Neural cell (in vitro differentiated cells): ENCODE measurements around the gene MRPL10. TPM values are rescaled to one million over a fixed set of nuclear protein-coding genes. Genes with fewer than 3 reads are reported as not detected.

Experiments used
- H2AFZ ChIP-seq: fragments of 200-600, 300-800 bp; sonication (generic), shearing (Covaris generic); 2 replicates; pipeline ENCODE4 v1.6.0; 2014; ENCODE audit warnings: low read depth, mild to moderate bottlenecking, antibody characterized with exemption, low read length, moderate library complexity
- H3F3A ChIP-seq: fragments of 200-600 bp; shearing (Covaris generic); 2 replicates; pipeline ENCODE4 v1.6.1; 2016; ENCODE audit warnings: mild to moderate bottlenecking, moderate library complexity, mixed read lengths, antibody characterized with exemption, low read length; ENCODE audit not compliant: insufficient read depth, poor library complexity, severe bottlenecking
- H3K27ac ChIP-seq: fragments of 200-600, 300-800 bp; sonication (generic), shearing (Covaris generic); 2 replicates; pipeline ENCODE4 v1.5.1; 2014; ENCODE audit warnings: mild to moderate bottlenecking, low read length, moderate library complexity
- H3K27me3 ChIP-seq: fragments of 300-800, 200-600 bp; sonication (generic), shearing (Covaris generic); 2 replicates; pipeline ENCODE4 v1.6.0; 2014; ENCODE audit warnings: mild to moderate bottlenecking, low read depth, low read length, moderate library complexity; ENCODE audit not compliant: insufficient read depth
- H3K36me3 ChIP-seq: fragments of 300-800, 200-600 bp; sonication (generic), shearing (Covaris generic); 2 replicates; pipeline ENCODE4 v1.5.1; 2014; ENCODE audit warnings: mild to moderate bottlenecking, antibody characterized with exemption, low read length, moderate library complexity; ENCODE audit not compliant: insufficient read depth
- H3K4me2 ChIP-seq: fragments of 300-800, 200-600 bp; sonication (generic), shearing (Covaris generic); 2 replicates; pipeline ENCODE4 v1.6.0; 2014; ENCODE audit warnings: mild to moderate bottlenecking, low read length
- H3K4me3 ChIP-seq: fragments of 300-800, 200-600 bp; sonication (generic), shearing (Covaris generic); 2 replicates; pipeline ENCODE4 v1.5.1; 2014; ENCODE audit warnings: mild to moderate bottlenecking, low read length, moderate library complexity
- H3K79me2 ChIP-seq: fragments of 200-600 bp; shearing (Covaris generic); replicated peaks from 2 replicates; pipeline ENCODE4 v1.6.0; 2014; ENCODE audit warnings: mild to moderate bottlenecking, low read length, moderate library complexity; ENCODE audit not compliant: insufficient read depth
- H3K9ac ChIP-seq: fragments of 300-800, 200-600 bp; sonication (generic), shearing (Covaris generic); 2 replicates; pipeline ENCODE4 v1.6.1; 2016; ENCODE audit warnings: mild to moderate bottlenecking, low read length, mixed read lengths
- H3K9me2 ChIP-seq: fragments of 200-600 bp; shearing (Covaris generic); 2 replicates; pipeline ENCODE4 v1.6.1; 2016; ENCODE audit warnings: mild to moderate bottlenecking, low read length, mixed read lengths; ENCODE audit not compliant: insufficient read depth
- H3K9me3 ChIP-seq: fragments of 200-600, 300-800 bp; sonication (generic), shearing (Covaris generic); 2 replicates; pipeline ENCODE4 v1.6.1; 2016; ENCODE audit warnings: mild to moderate bottlenecking, mixed run types, low read length, moderate library complexity, mixed read lengths
- H4K20me1 ChIP-seq: fragments of 200-600 bp; shearing (Covaris generic); 2 replicates; pipeline ENCODE4 v1.6.1; 2016; ENCODE audit warnings: mild to moderate bottlenecking, mixed run types; ENCODE audit not compliant: insufficient read depth
- CTCF ChIP-seq: fragments of 450-650 bp; IDR thresholded peaks from 2 replicates; pipeline ENCODE4 v1.5.1; 2014; ENCODE audit warnings: antibody characterized with exemption, mild to moderate bottlenecking, moderate library complexity; ENCODE audit not compliant: poor library complexity, severe bottlenecking
- EP300 ChIP-seq: fragments of 450-650 bp; conservative IDR thresholded peaks from 2 replicates; pipeline ENCODE4 v1.6.1; 2014; ENCODE audit warnings: antibody characterized with exemption, mild to moderate bottlenecking, moderate library complexity; ENCODE audit not compliant: poor library complexity, severe bottlenecking
- EZH2 ChIP-seq: fragments of 200-600, 300-800 bp; shearing (Covaris generic), sonication (generic); IDR thresholded peaks from 2 replicates; pipeline ENCODE4 v1.6.1; 2014; ENCODE audit warnings: antibody characterized with exemption, low read length, borderline replicate concordance, mild to moderate bottlenecking; ENCODE audit not compliant: insufficient read depth, poor library complexity, severe bottlenecking
- MXI1 ChIP-seq: fragments of 450-650 bp; conservative IDR thresholded peaks from 2 replicates; pipeline ENCODE4 v1.6.1; 2014; ENCODE audit warnings: antibody characterized with exemption, mild to moderate bottlenecking; ENCODE audit not compliant: poor library complexity, severe bottlenecking
- POLR2AphosphoS5 ChIP-seq: IDR thresholded peaks from 2 replicates; pipeline ENCODE4 v1.6.1; 2012
- RAD21 ChIP-seq: fragments of 450-650 bp; conservative IDR thresholded peaks from 2 replicates; pipeline ENCODE4 v1.6.1; 2014; ENCODE audit warnings: antibody characterized with exemption, mild to moderate bottlenecking, moderate library complexity
- SMC3 ChIP-seq: fragments of 450-650 bp; conservative IDR thresholded peaks from 2 replicates; pipeline ENCODE4 v1.6.1; 2014; ENCODE audit warnings: antibody characterized with exemption, mild to moderate bottlenecking, moderate library complexity; ENCODE audit not compliant: poor library complexity
- TAF1 ChIP-seq: IDR thresholded peaks from 2 replicates; pipeline ENCODE4 v1.6.1; 2012; ENCODE audit warnings: low read depth
- polyA plus RNA-seq: library from polyadenylated mRNA; depleted of rRNA; stranded (reverse); fragments of >200 nt; gene quantifications from 2 replicates; pipeline ENCODE4 v1.2.3, GENCODE V29; 2014
- TF ChIP-seq, protein P1 (sequence below): IDR thresholded peaks from 2 replicates; pipeline ENCODE4 v1.6.1; 2012; ENCODE audit warnings: borderline replicate concordance

The MRPL10 gene
- polyA plus RNA-seq, 1 donor from 2014 or later: 34.2 TPM

GRCh38 chr17:47792979-47793378 is 38.4 kb downstream of the MRPL10 start:
- Histone ChIP-seq H3K4me2 (no peak overlapping the region), H3K9ac (no peak overlapping the region), H3K27ac (no peak overlapping the region), H3K9me3 (no peaks in the 10 kb centered on the region), H3K79me2 (no peaks in the 10 kb centered on the region), H3K9me2 (no peaks in the 10 kb centered on the region), H3K36me3 (no peaks in the 10 kb centered on the region), H3K4me3 (no peak overlapping the region), H3K27me3 (peaks cover 77% of the 10 kb centered on the region), H3F3A (no peaks in the 10 kb centered on the region), H2AFZ (no peak overlapping the region), H4K20me1 (no peaks in the 10 kb centered on the region)
- TF ChIP-seq, protein P1, sequence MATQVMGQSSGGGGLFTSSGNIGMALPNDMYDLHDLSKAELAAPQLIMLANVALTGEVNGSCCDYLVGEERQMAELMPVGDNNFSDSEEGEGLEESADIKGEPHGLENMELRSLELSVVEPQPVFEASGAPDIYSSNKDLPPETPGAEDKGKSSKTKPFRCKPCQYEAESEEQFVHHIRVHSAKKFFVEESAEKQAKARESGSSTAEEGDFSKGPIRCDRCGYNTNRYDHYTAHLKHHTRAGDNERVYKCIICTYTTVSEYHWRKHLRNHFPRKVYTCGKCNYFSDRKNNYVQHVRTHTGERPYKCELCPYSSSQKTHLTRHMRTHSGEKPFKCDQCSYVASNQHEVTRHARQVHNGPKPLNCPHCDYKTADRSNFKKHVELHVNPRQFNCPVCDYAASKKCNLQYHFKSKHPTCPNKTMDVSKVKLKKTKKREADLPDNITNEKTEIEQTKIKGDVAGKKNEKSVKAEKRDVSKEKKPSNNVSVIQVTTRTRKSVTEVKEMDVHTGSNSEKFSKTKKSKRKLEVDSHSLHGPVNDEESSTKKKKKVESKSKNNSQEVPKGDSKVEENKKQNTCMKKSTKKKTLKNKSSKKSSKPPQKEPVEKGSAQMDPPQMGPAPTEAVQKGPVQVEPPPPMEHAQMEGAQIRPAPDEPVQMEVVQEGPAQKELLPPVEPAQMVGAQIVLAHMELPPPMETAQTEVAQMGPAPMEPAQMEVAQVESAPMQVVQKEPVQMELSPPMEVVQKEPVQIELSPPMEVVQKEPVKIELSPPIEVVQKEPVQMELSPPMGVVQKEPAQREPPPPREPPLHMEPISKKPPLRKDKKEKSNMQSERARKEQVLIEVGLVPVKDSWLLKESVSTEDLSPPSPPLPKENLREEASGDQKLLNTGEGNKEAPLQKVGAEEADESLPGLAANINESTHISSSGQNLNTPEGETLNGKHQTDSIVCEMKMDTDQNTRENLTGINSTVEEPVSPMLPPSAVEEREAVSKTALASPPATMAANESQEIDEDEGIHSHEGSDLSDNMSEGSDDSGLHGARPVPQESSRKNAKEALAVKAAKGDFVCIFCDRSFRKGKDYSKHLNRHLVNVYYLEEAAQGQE: no peak
- no peak for TF ChIP-seq MXI1
- no peak for TF ChIP-seq POLR2AphosphoS5
- no peak for TF ChIP-seq CTCF
- TF ChIP-seq EZH2: no peak
- no peak for TF ChIP-seq EP300
- TF ChIP-seq TAF1: no peak
- no peak for TF ChIP-seq SMC3
- no peak for TF ChIP-seq RAD21

DNA sequence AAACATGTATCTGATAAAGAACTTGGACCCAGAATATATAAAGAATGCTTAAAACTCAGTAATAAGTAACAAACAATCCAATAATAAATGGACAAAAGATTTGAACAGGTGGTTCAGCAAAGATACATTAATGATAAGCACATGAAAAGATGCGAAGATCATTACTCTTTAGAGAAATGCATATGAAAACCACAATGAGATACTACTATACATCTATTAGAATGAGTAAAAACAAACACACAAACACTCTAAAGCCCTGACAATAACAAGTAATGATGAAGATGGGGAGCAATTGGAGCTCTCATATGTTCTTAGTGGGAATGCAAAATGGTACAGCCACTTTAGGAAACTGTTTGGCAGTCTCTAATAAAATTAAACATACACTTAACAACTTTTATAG is 38.9 kb downstream of the MRPL10 start:
- Histone ChIP-seq H3K79me2 (no peaks in the 10 kb centered on the region), H4K20me1 (no peaks in the 10 kb centered on the region), H3K27me3 (peaks cover 77% of the 10 kb centered on the region), H3K9ac (no peak overlapping the region), H3K36me3 (no peaks in the 10 kb centered on the region), H3K9me3 (no peaks in the 10 kb centered on the region), H3K9me2 (no peaks in the 10 kb centered on the region), H2AFZ (no peak overlapping the region), H3K27ac (no peak overlapping the region), H3K4me3 (no peak overlapping the region), H3K4me2 (no peak overlapping the region), H3F3A (no peaks in the 10 kb centered on the region)
- TF ChIP-seq, protein P1: no peak
- TF ChIP-seq MXI1 (no peak), EZH2 (no peak), CTCF (no peak), RAD21 (no peak), SMC3 (no peak), POLR2AphosphoS5 (no peak), EP300 (no peak), TAF1 (no peak)
